Measurements from ENCODE around the gene KRT23. TPM values are rescaled to one million over a fixed set of nuclear protein-coding genes. Genes with fewer than 3 reads are reported as not detected.

Gene KRT23
- total RNA-seq, 2 experiments from 2014 or later: not detected

- DNase-seq: no peak
- intact Hi-C loops (cut with DNase I, micrococcal nuclease): no loop called here
- Mint-ChIP-seq H3K9me3 (ENCODE audit: low read depth) (no peaks in the 10 kb centered on the region), H3K36me3 (ENCODE audit: low read depth) (no peaks in the 10 kb centered on the region), H3K4me1 (no peaks in the 10 kb centered on the region), H3K27ac (no peak within 1 kb of the TSS), H3K27me3 (peaks cover 19% of the 10 kb centered on the region), H3K4me3 (no peak within 1 kb of the TSS)
- ChIA-PET POLR2A (no interaction called here), CTCF (interaction anchor here (0.6 to 1.2 kb wide), 6 partner anchors 9 to 665 kb away, joined by 3 to 4 read pairs (median 3); partner anchors contain the start of gene KRTAP1-4)
- no peak for ATAC-seq
Measured at GRCh38 chr17:40884708-40885512, 52.5 kb downstream of the KRT23 start, which contains the start of gene KRT20. TSS of gene KRT20 (minus strand) at chr17:40885242. CDS start at chr17:40885185, 57 bp downstream.

GRCh38 chr17:40883626-40884334 lies 53.7 kb downstream of the KRT23 start:
- Mint-ChIP-seq H3K36me3 (ENCODE audit: low read depth) (no peaks in the 10 kb centered on the region), H3K4me1 (no peaks in the 10 kb centered on the region), H3K9me3 (ENCODE audit: low read depth) (no peaks in the 10 kb centered on the region), H3K27ac (no peak overlapping the region), H3K4me3 (no peak overlapping the region), H3K27me3 (peaks cover 11% of the 10 kb centered on the region)
- intact Hi-C loops (cut with DNase I, micrococcal nuclease): no loop called here
- CTCF ChIA-PET: interaction anchor here (0.9 to 1.2 kb wide), 3 partner anchors 26 to 146 kb away, joined by 3 to 4 read pairs (median 3); partner anchors contain the start of gene KRTAP1-4
- POLR2A ChIA-PET: no interaction called here
- DNase-seq (no peak), ATAC-seq (no peak)

GRCh38 chr17:40883031-40883430 lies 54.4 kb downstream of the KRT23 start:
- Mint-ChIP-seq H3K36me3 (ENCODE audit: low read depth) (no peaks in the 10 kb centered on the region), H3K27ac (no peak overlapping the region), H3K4me3 (no peak overlapping the region), H3K9me3 (ENCODE audit: low read depth) (no peaks in the 10 kb centered on the region), H3K27me3 (peaks cover 6% of the 10 kb centered on the region), H3K4me1 (no peaks in the 10 kb centered on the region)
- CTCF ChIA-PET: no interaction called here
- DNase-seq (no peak), ATAC-seq (no peak)
- POLR2A ChIA-PET: no interaction called here
- intact Hi-C loops (cut with DNase I, micrococcal nuclease): no loop called here

DNA sequence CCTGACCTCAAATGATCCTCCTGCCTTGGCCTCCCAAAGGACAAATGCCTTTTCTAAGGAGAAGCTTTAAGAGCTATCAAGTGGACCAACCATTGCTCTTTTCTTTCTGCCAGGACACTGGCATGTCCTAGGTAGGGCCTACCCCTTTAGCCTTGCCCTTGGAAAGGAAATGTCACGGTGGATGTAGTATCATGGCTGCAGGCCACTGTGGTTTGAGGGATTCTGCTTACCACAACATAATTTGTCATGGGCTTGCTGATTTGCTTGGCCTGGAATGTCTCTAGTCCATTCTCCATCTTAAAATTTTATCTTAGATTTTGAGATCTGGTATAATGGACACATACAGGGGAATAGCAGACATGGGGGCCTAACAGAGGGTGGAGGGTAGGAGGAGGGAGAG lies 58.4 kb downstream of the KRT23 start:
- ATAC-seq (no peak), DNase-seq (no peak)
- Mint-ChIP-seq H3K4me3 (no peak overlapping the region), H3K4me1 (no peaks in the 10 kb centered on the region), H3K9me3 (ENCODE audit: low read depth) (no peaks in the 10 kb centered on the region), H3K36me3 (ENCODE audit: low read depth) (no peaks in the 10 kb centered on the region), H3K27me3 (peaks cover 7% of the 10 kb centered on the region), H3K27ac (no peak overlapping the region)
- CTCF ChIA-PET: interaction anchor here (1.0 kb wide), 1 partner anchor 12 kb away, joined by 3 read pairs; no protein-coding TSS in a partner anchor
- POLR2A ChIA-PET: no interaction called here
- intact Hi-C loops (cut with DNase I, micrococcal nuclease): no loop called here

GRCh38 chr17:40878044-40878443 lies 59.4 kb downstream of the KRT23 start:
- intact Hi-C loops (cut with DNase I, micrococcal nuclease): no loop called here
- DNase-seq (no peak), ATAC-seq (no peak)
- Mint-ChIP-seq H3K27me3 (peaks cover 5% of the 10 kb centered on the region), H3K4me1 (no peaks in the 10 kb centered on the region), H3K4me3 (no peak overlapping the region), H3K9me3 (ENCODE audit: low read depth) (no peaks in the 10 kb centered on the region), H3K36me3 (ENCODE audit: low read depth) (no peaks in the 10 kb centered on the region), H3K27ac (no peak overlapping the region)
- POLR2A ChIA-PET: no interaction called here
- CTCF ChIA-PET: no interaction called here

DNA sequence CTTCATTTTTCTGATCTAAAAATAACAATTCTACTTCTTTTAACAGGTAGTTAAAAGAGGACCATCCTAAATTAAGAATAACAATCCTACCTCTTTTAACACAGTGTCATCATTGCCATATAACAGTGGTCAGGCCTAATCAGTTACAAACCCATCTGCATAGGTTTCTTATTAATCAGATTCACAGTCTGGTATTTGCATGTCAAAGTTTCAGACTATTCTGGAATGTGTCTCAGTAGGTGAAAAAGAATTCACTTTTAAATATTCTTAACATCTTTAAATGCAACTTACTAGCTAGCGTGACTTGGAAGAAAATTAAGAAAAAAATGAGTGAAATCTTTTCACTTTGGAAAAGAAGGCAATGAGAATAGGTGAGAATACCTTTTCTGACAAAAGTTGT lies 63.6 kb downstream of the KRT23 start:
- DNase-seq (no peak), ATAC-seq (no peak)
- POLR2A ChIA-PET: interaction anchor here (0.5 kb wide), 1 partner anchor 476 kb away, joined by 4 read pairs; no protein-coding TSS in a partner anchor
- intact Hi-C loops (cut with DNase I, micrococcal nuclease): no loop called here
- no peaks in the 10 kb centered on the region for H3K36me3 Mint-ChIP-seq (ENCODE audit: low read depth)
- no peaks in the 10 kb centered on the region for H3K4me1 Mint-ChIP-seq
- no peak overlapping the region for H3K4me3 Mint-ChIP-seq
- CTCF ChIA-PET: interaction anchor here (1.0 to 1.6 kb wide), 3 partner anchors 26 to 775 kb away, joined by 3 to 4 read pairs (median 3); no protein-coding TSS in a partner anchor
- H3K9me3 Mint-ChIP-seq (ENCODE audit: low read depth): no peaks in the 10 kb centered on the region
- no peak overlapping the region for H3K27ac Mint-ChIP-seq
- H3K27me3 Mint-ChIP-seq: peaks cover 15% of the 10 kb centered on the region

DNA sequence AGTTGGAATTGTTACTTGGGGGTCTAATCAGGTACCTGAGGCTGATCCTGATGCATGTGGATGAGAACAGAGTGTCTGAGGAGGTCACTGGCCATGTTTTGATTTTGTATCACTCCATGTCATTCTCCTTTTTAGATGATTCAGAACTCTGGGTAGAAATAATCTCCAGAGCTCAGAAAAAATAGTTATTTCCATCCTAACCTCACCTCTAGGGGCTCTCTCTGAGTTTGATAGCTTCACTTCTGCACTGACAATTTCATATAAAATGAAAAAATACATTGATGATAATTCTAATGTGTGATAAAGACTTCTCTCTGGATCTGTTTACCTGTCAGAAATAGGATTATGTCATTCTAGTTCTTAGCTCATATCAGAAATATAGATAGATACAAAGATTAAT lies 64.2 kb downstream of the KRT23 start:
- POLR2A ChIA-PET: interaction anchor here (0.5 kb wide), 1 partner anchor 475 kb away, joined by 4 read pairs; no protein-coding TSS in a partner anchor
- H3K27ac Mint-ChIP-seq: no peak overlapping the region
- ATAC-seq (no peak), DNase-seq (no peak)
- CTCF ChIA-PET: interaction anchor here (1.0 kb wide), 2 partner anchors 26 to 34 kb away, joined by 3 to 4 read pairs; no protein-coding TSS in a partner anchor
- no peaks in the 10 kb centered on the region for H3K4me1 Mint-ChIP-seq
- H3K36me3 Mint-ChIP-seq (ENCODE audit: low read depth): no peaks in the 10 kb centered on the region
- H3K4me3 Mint-ChIP-seq: no peak overlapping the region
- H3K9me3 Mint-ChIP-seq (ENCODE audit: low read depth): no peaks in the 10 kb centered on the region
- intact Hi-C loops (cut with DNase I, micrococcal nuclease): no loop called here
- H3K27me3 Mint-ChIP-seq: peaks cover 15% of the 10 kb centered on the region

Other genes with a start within 250 kb of the KRT23 start
- not detected for gene KRT24, start 233.9 kb downstream of the KRT23 start, total RNA-seq
- not detected for gene KRT25, start 182.3 kb downstream of the KRT23 start, total RNA-seq
- gene KRT26, start 165.4 kb downstream of the KRT23 start, total RNA-seq: not detected
- gene KRT27, start 155.1 kb downstream of the KRT23 start, total RNA-seq: not detected
- gene KRT28, start 137.7 kb downstream of the KRT23 start, total RNA-seq: not detected
- gene KRT10, start 115.0 kb downstream of the KRT23 start, total RNA-seq: 10 to 100 TPM; 20.2 to 35.9 TPM
- gene KRT12, start 70.4 kb downstream of the KRT23 start, total RNA-seq: not detected
- not detected for gene KRT20, start 52.4 kb downstream of the KRT23 start, total RNA-seq
- gene KRT39, start 29.3 kb upstream of the KRT23 start, total RNA-seq: not detected
- gene KRT40, start 46.7 kb upstream of the KRT23 start, total RNA-seq: not detected
- gene KRTAP3-3, start 56.5 kb upstream of the KRT23 start, total RNA-seq: not detected
- not detected for gene KRTAP3-2, start 62.3 kb upstream of the KRT23 start, total RNA-seq
- gene KRTAP3-1, start 71.5 kb upstream of the KRT23 start, total RNA-seq: not detected
- not detected for gene KRTAP1-5, start 89.6 kb upstream of the KRT23 start, total RNA-seq
- gene KRTAP1-4, start 92.5 kb upstream of the KRT23 start, total RNA-seq: not detected
- gene KRTAP1-3, start 97.2 kb upstream of the KRT23 start, total RNA-seq: not detected
- not detected for gene KRTAP1-1, start 103.8 kb upstream of the KRT23 start, total RNA-seq
- gene KRTAP2-1, start 109.7 kb upstream of the KRT23 start, total RNA-seq: not detected
- gene KRTAP2-2, start 117.6 kb upstream of the KRT23 start, total RNA-seq: not detected
- not detected for gene KRTAP2-3, start 122.5 kb upstream of the KRT23 start, total RNA-seq
- gene KRTAP2-4, start 128.2 kb upstream of the KRT23 start, total RNA-seq: not detected
- gene KRTAP4-7, start 146.5 kb upstream of the KRT23 start, total RNA-seq: not detected
- not detected for gene KRTAP4-8, start 160.5 kb upstream of the KRT23 start, total RNA-seq
- gene KRTAP4-16, start 164.6 kb upstream of the KRT23 start, total RNA-seq: not detected
- not detected for gene KRTAP4-9, start 167.7 kb upstream of the KRT23 start, total RNA-seq
- gene KRTAP4-11, start 180.7 kb upstream of the KRT23 start, total RNA-seq: not detected
- not detected for gene KRTAP4-12, start 186.5 kb upstream of the KRT23 start, total RNA-seq
- not detected for gene KRTAP4-6, start 202.9 kb upstream of the KRT23 start, total RNA-seq
- gene KRTAP4-5, start 212.2 kb upstream of the KRT23 start, total RNA-seq: not detected
- gene KRTAP4-4, start 223.1 kb upstream of the KRT23 start, total RNA-seq: not detected
- gene KRTAP4-3, start 230.6 kb upstream of the KRT23 start, total RNA-seq: not detected
- gene KRTAP4-2, start 240.6 kb upstream of the KRT23 start, total RNA-seq: not detected
- not detected for gene KRTAP4-1, start 247.3 kb upstream of the KRT23 start, total RNA-seq

Data from activated CD4-positive, alpha-beta T cell treated with anti-CD3 and anti-CD28 coated beads for 36 hours (primary cell).